Astrocyte (in vitro differentiated cells and primary cell): ENCODE data around the gene HSPB1. TPM values are rescaled to one million over a fixed set of nuclear protein-coding genes. Genes with fewer than 3 reads are reported as not detected.

Source experiments
- DNase-seq: peaks from one replicate; pipeline ENCODE4 v3.0.0-alpha.2; 2010; ENCODE audit warnings: low read depth
- FAIRE-seq: peaks from 2 replicates; lab custom pipeline; 2011; peaks lifted over from hg19 to GRCh38; lab: Jason Lieb, UNC
- H2AFZ ChIP-seq: 2 replicates; pipeline ENCODE4 v1.6.0; 2012; ENCODE audit warnings: low read depth, low read length, inconsistent platforms
- H3K27ac ChIP-seq: 2 replicates; pipeline ENCODE4 v1.5.1; 2011; ENCODE audit warnings: low read depth, low read length, inconsistent platforms
- H3K27me3 ChIP-seq: 2 replicates; pipeline ENCODE4 v1.6.0; 2011; ENCODE audit warnings: low read length, inconsistent platforms; ENCODE audit not compliant: insufficient read depth
- H3K36me3 ChIP-seq: 2 replicates; pipeline ENCODE4 v1.5.1; 2011; ENCODE audit warnings: low read length, inconsistent platforms; ENCODE audit not compliant: insufficient read depth
- H3K4me1 ChIP-seq: 2 replicates; pipeline ENCODE4 v1.5.1; 2011; ENCODE audit warnings: low read length, inconsistent platforms; ENCODE audit not compliant: insufficient read depth
- H3K4me2 ChIP-seq: 2 replicates; pipeline ENCODE4 v1.6.0; 2012; ENCODE audit warnings: low read length, inconsistent platforms
- H3K4me3 ChIP-seq: 2 replicates; pipeline ENCODE4 v1.5.1; 2011; ENCODE audit warnings: low read depth, mild to moderate bottlenecking, low read length, inconsistent platforms; ENCODE audit not compliant: insufficient read depth
- H3K79me2 ChIP-seq: 2 replicates; pipeline ENCODE4 v1.6.0; 2012; ENCODE audit warnings: mild to moderate bottlenecking, low read length, inconsistent platforms; ENCODE audit not compliant: insufficient read depth
- H3K9ac ChIP-seq: 2 replicates; pipeline ENCODE4 v1.6.0; 2012; ENCODE audit warnings: mild to moderate bottlenecking, low read length, inconsistent platforms
- H3K9me3 ChIP-seq: 2 replicates; pipeline ENCODE4 v1.5.1; 2012; ENCODE audit warnings: low read depth, mild to moderate bottlenecking, low read length, inconsistent platforms; ENCODE audit not compliant: insufficient read depth
- H4K20me1 ChIP-seq: 2 replicates; pipeline ENCODE4 v1.6.0; 2012; ENCODE audit warnings: low read length, inconsistent platforms; ENCODE audit not compliant: insufficient read depth
- H3K27ac Mint-ChIP-seq: one replicate; pipeline ENCODE4 v1.8.0; 2021; ENCODE audit warnings: mild to moderate bottlenecking, mixed read lengths; ENCODE audit not compliant: unreplicated experiment
- H3K27me3 Mint-ChIP-seq: one replicate; pipeline ENCODE4 v1.8.0; 2021; ENCODE audit warnings: low read depth, mixed read lengths; ENCODE audit not compliant: unreplicated experiment
- H3K36me3 Mint-ChIP-seq: one replicate; pipeline ENCODE4 v1.8.0; 2021; ENCODE audit warnings: low read depth, mixed read lengths; ENCODE audit not compliant: unreplicated experiment
- H3K4me1 Mint-ChIP-seq: one replicate; pipeline ENCODE4 v1.8.0; 2021; ENCODE audit warnings: low read depth, mixed read lengths; ENCODE audit not compliant: unreplicated experiment
- H3K4me3 Mint-ChIP-seq: one replicate; pipeline ENCODE4 v1.8.0; 2021; ENCODE audit warnings: mild to moderate bottlenecking, moderate library complexity, mixed read lengths; ENCODE audit not compliant: unreplicated experiment
- H3K9me3 Mint-ChIP-seq: one replicate; pipeline ENCODE4 v1.8.0; 2021; ENCODE audit warnings: mild to moderate bottlenecking, mixed read lengths; ENCODE audit not compliant: unreplicated experiment
- CTCF ChIP-seq: IDR thresholded peaks from 2 replicates; pipeline ENCODE4 v1.5.1; 2011; ENCODE audit warnings: low read depth, mild to moderate bottlenecking, inconsistent platforms, low read length, moderate library complexity; ENCODE audit not compliant: insufficient read depth
- EZH2 ChIP-seq: IDR thresholded peaks from 2 replicates; pipeline ENCODE4 v1.6.1; 2012; ENCODE audit warnings: mild to moderate bottlenecking, low read length, inconsistent platforms; ENCODE audit not compliant: insufficient read depth
- total RNA-seq: library from RNA; stranded (reverse); gene quantifications from 2 replicates; pipeline ENCODE4 v1.2.1, GENCODE V29; 2021

HSPB1 gene
- total RNA-seq, 1 donor from 2014 or later = 933 TPM

GRCh38 chr7:76272142-76272541 lies 30.3 kb upstream of the HSPB1 start:
- Histone ChIP-seq H3K4me1 (no peaks in the 10 kb centered on the region), H4K20me1 (no peaks in the 10 kb centered on the region), H2AFZ (no peak overlapping the region), H3K27ac (no peak overlapping the region), H3K36me3 (no peaks in the 10 kb centered on the region), H3K9me3 (no peaks in the 10 kb centered on the region), H3K27me3 (peaks cover 40% of the 10 kb centered on the region), H3K4me2 (no peak overlapping the region), H3K79me2 (no peaks in the 10 kb centered on the region), H3K4me3 (no peak overlapping the region), H3K9ac (no peak overlapping the region)
- Mint-ChIP-seq H3K4me3 (no peak overlapping the region), H3K9me3 (no peaks in the 10 kb centered on the region), H3K27ac (no peak overlapping the region), H3K36me3 (no peaks in the 10 kb centered on the region), H3K4me1 (peaks cover 10% of the 10 kb centered on the region), H3K27me3 (peaks cover 31% of the 10 kb centered on the region)
- no peak for DNase-seq
- FAIRE-seq = no peak
- TF ChIP-seq CTCF (no peak), EZH2 (no peak)

- Histone ChIP-seq H4K20me1 (no peaks in the 10 kb centered on the region), H3K4me3 (no peak overlapping the region), H3K27me3 (peaks cover 41% of the 10 kb centered on the region), H3K79me2 (no peaks in the 10 kb centered on the region), H3K4me2 (peak overlapping the region; percentile 39), H3K27ac (no peak overlapping the region), H2AFZ (no peak overlapping the region), H3K9me3 (no peaks in the 10 kb centered on the region), H3K4me1 (no peaks in the 10 kb centered on the region), H3K9ac (no peak overlapping the region), H3K36me3 (no peaks in the 10 kb centered on the region)
- H3K9me3 Mint-ChIP-seq = no peaks in the 10 kb centered on the region
- no peak for DNase-seq
- H3K27ac Mint-ChIP-seq = peak overlapping the region; percentile 79
- peaks cover 33% of the 10 kb centered on the region for H3K27me3 Mint-ChIP-seq
- H3K4me3 Mint-ChIP-seq = peak overlapping the region; percentile 35
- no peak for FAIRE-seq
- TF ChIP-seq EZH2 = no peak
- no peak for TF ChIP-seq CTCF
- no peaks in the 10 kb centered on the region for H3K36me3 Mint-ChIP-seq
- H3K4me1 Mint-ChIP-seq = peaks cover 10% of the 10 kb centered on the region
Measured at GRCh38 chr7:76272851-76273497, 29.5 kb upstream of the HSPB1 start.

GRCh38 chr7:76273503-76273902 lies 29.0 kb upstream of the HSPB1 start:
- Histone ChIP-seq H3K79me2 (no peaks in the 10 kb centered on the region), H4K20me1 (no peaks in the 10 kb centered on the region), H2AFZ (no peak overlapping the region), H3K4me2 (no peak overlapping the region), H3K27me3 (peaks cover 40% of the 10 kb centered on the region), H3K36me3 (no peaks in the 10 kb centered on the region), H3K4me1 (no peaks in the 10 kb centered on the region), H3K27ac (no peak overlapping the region), H3K4me3 (no peak overlapping the region), H3K9me3 (no peaks in the 10 kb centered on the region), H3K9ac (no peak overlapping the region)
- Mint-ChIP-seq H3K27me3 (peaks cover 30% of the 10 kb centered on the region), H3K27ac (no peak overlapping the region), H3K9me3 (no peaks in the 10 kb centered on the region), H3K36me3 (no peaks in the 10 kb centered on the region), H3K4me1 (peaks cover 10% of the 10 kb centered on the region), H3K4me3 (no peak overlapping the region)
- FAIRE-seq (no peak), DNase-seq (no peak)
- TF ChIP-seq EZH2 = no peak
- TF ChIP-seq CTCF = no peak
